HG02678 (cell line): ENCODE results near the gene HLA-DRB1.
A peak's percentile ranks its signal among the peaks of the same experiment; 100 is the strongest.

ENCODE experiments used
- ATAC-seq: cut with Tn5 transposase; IDR thresholded peaks from one replicate; pipeline ENCODE4 v1.9.1; 2021; ENCODE audit warnings: mild to moderate bottlenecking, moderate library complexity; ENCODE audit not compliant: unreplicated experiment

Gene HLA-DRB1

GRCh38 chr6:32562940-32563339 lies 26.7 kb downstream of the HLA-DRB1 start:
- no peak for ATAC-seq

GRCh38 chr6:32559747-32560146 lies 29.9 kb downstream of the HLA-DRB1 start:
- ATAC-seq: no peak

GRCh38 chr6:32558426-32559057 lies 31.1 kb downstream of the HLA-DRB1 start:
- ATAC-seq: peak; percentile 53

GRCh38 chr6:32554116-32554965 lies 35.3 kb downstream of the HLA-DRB1 start:
- no peak for ATAC-seq

GRCh38 chr6:32553037-32553742 lies 36.5 kb downstream of the HLA-DRB1 start:
- ATAC-seq: no peak

- ATAC-seq: no peak
These were observed 38.2 kb downstream of the HLA-DRB1 start for GRCh38 chr6:32551410-32551809.

GRCh38 chr6:32539839-32540238 lies 49.8 kb downstream of the HLA-DRB1 start:
- no peak for ATAC-seq

- ATAC-seq: peak; percentile 24
These were observed 59.2 kb downstream of the HLA-DRB1 start for GRCh38 chr6:32530431-32530793.

GRCh38 chr6:32529697-32530430 lies 59.8 kb downstream of the HLA-DRB1 start, which contains the start of gene HLA-DRB5:
Gene HLA-DRB5 (minus strand): TSS chr6:32530287. CDS start chr6:32530224, 63 bp downstream.
- ATAC-seq: peak; percentile 74
